A549 (cell line): ENCODE results near the gene TMEM128. TPM values are rescaled to one million over a fixed set of nuclear protein-coding genes. Genes with fewer than 3 reads are reported as not detected.

Source experiments
- ATAC-seq, 2 experiments: fragments of 200-7000 bp in 1 of 2; fragments of >200 bp in 1 of 2; cut with Nextera tagmentation in 1 of 2; cut with Tn5 transposase in 1 of 2; 3 replicates each; pipeline versions ENCODE4 v1.8.0 to v1.9.1; 2018 to 2020; ENCODE audit warnings: mild to moderate bottlenecking in 1 of 2, moderate library complexity in 1 of 2
- CTCF ChIA-PET: fragments of 300-600 bp; sonication (Branson Sonifier 250); formaldehyde crosslinking; extraction: SDS; loops from one replicate; lab custom pipeline; 2021; ENCODE audit warnings: antibody characterized with exemption, inconsistent platforms; lab: Yijun Ruan, JAX
- POLR2A ChIA-PET: fragments of 350-600 bp; formaldehyde crosslinking; extraction: SDS; loops from one replicate; lab custom pipeline; 2021; ENCODE audit warnings: antibody characterized with exemption, inconsistent platforms; lab: Yijun Ruan, JAX
- DNase-seq, 2 experiments: peaks; one replicate each; pipeline versions ENCODE4 v3.0.0 to v3.0.0-alpha.2; 2011 to 2016; ENCODE audit warnings: low read depth in 1 of 2, low spot score in 1 of 2
- FAIRE-seq: peaks from 2 replicates; lab custom pipeline; 2011; peaks lifted over from hg19 to GRCh38; lab: Jason Lieb, UNC
- H3K27ac ChIP-seq, 2 experiments: fragments of >200 bp; sonication (Bioruptor Twin); formaldehyde crosslinking; 3 replicates each; pipeline ENCODE4 v1.5.1; 2016 to 2017
- H3K4me1 ChIP-seq: fragments of >200 bp; sonication (Bioruptor Twin); formaldehyde crosslinking; 3 replicates; pipeline ENCODE4 v1.6.1; 2016
- H3K4me2 ChIP-seq: fragments of >200 bp; sonication (Bioruptor Twin); formaldehyde crosslinking; 3 replicates; pipeline ENCODE4 v1.6.1; 2016
- H3K4me3 ChIP-seq: fragments of >200 bp; sonication (Bioruptor Twin); formaldehyde crosslinking; 3 replicates; pipeline ENCODE4 v1.5.1; 2016
- H3K9me3 ChIP-seq: fragments of >200 bp; sonication (Bioruptor Twin); formaldehyde crosslinking; 3 replicates; pipeline ENCODE4 v1.6.1; 2016
- BCL3 ChIP-seq: fragments of >200 bp; sonication (Bioruptor Twin); formaldehyde crosslinking; IDR thresholded peaks from 3 replicates; pipeline ENCODE4 v1.6.1; 2016
- BHLHE40 ChIP-seq: IDR thresholded peaks from 2 replicates; pipeline ENCODE4 v1.6.1; 2012; ENCODE audit warnings: low read depth, low read length, inconsistent platforms
- CBX2 ChIP-seq: fragments of 200-600 bp; sonication (generic); IDR thresholded peaks from 2 replicates; pipeline ENCODE4 v1.6.1; 2016; ENCODE audit warnings: low read depth, mild to moderate bottlenecking, borderline replicate concordance
- CEBPB ChIP-seq, 2 experiments: fragments of >200 bp in 1 of 2; sonication (Bioruptor Twin) in 1 of 2; formaldehyde crosslinking in 1 of 2; IDR thresholded peaks; 2 replicates each; pipeline ENCODE4 v1.6.1; 2012 to 2016
- CHD4 ChIP-seq: fragments of 200-600 bp; sonication (generic); IDR thresholded peaks from 2 replicates; pipeline ENCODE4 v1.6.1; 2016; ENCODE audit warnings: antibody characterized with exemption, mild to moderate bottlenecking, borderline replicate concordance
- E2F6 ChIP-seq: IDR thresholded peaks from 2 replicates; pipeline ENCODE4 v1.6.1; 2012; ENCODE audit warnings: low read depth, borderline replicate concordance
- ELK1 ChIP-seq: fragments of 150-350 bp; IDR thresholded peaks from 2 replicates; pipeline ENCODE4 v1.6.1; 2014; ENCODE audit warnings: low read depth, mild to moderate bottlenecking, low read length
- FOSL2 ChIP-seq, 2 experiments: fragments of 450-650 bp in 1 of 2; fragments of >200 bp in 1 of 2; sonication (Bioruptor Twin) in 1 of 2; formaldehyde crosslinking; IDR thresholded peaks; 2 replicates each; pipeline versions ENCODE4 v1.5.0 to v1.6.1; 2016 to 2020; ENCODE audit warnings: mild to moderate bottlenecking in 1 of 2, moderate library complexity in 1 of 2
- GATA3 ChIP-seq: IDR thresholded peaks from 2 replicates; pipeline ENCODE4 v1.6.1; 2012; ENCODE audit warnings: borderline replicate concordance
- HES2 ChIP-seq: fragments of >200 bp; sonication (Bioruptor Twin); formaldehyde crosslinking; IDR thresholded peaks from 2 replicates; pipeline ENCODE4 v1.6.1; 2016
- HOXA7 ChIP-seq: fragments of 250-450 bp; sonication (Bioruptor Pico); IDR thresholded peaks from 2 replicates; pipeline ENCODE4 v1.5.0; 2020; ENCODE audit warnings: mild to moderate bottlenecking, moderate library complexity
- HOXB13 ChIP-seq: fragments of 250-450 bp; sonication (Bioruptor Pico); IDR thresholded peaks from 2 replicates; pipeline ENCODE4 v1.5.0; 2020; ENCODE audit warnings: low read depth, mild to moderate bottlenecking, moderate library complexity
- KDM1A ChIP-seq: fragments of 200-600 bp; sonication (generic); IDR thresholded peaks from 2 replicates; pipeline ENCODE4 v1.6.1; 2016; ENCODE audit warnings: low read depth, mild to moderate bottlenecking
- MYC ChIP-seq: IDR thresholded peaks from 2 replicates; pipeline ENCODE4 v1.6.1; 2012; ENCODE audit warnings: mild to moderate bottlenecking, inconsistent platforms, low read length, improper control_type of control experiment, borderline replicate concordance
- NFE2L2 ChIP-seq: fragments of 150-350 bp; conservative IDR thresholded peaks from 2 replicates; pipeline ENCODE4 v1.6.1; 2014; ENCODE audit warnings: low read length
- NR3C1 ChIP-seq: fragments of >200 bp; sonication (Bioruptor Twin); formaldehyde crosslinking; IDR thresholded peaks from 3 replicates; pipeline ENCODE4 v1.6.1; 2017
- PBX3 ChIP-seq: IDR thresholded peaks from 2 replicates; pipeline ENCODE4 v1.6.1; 2012
- POLR2A ChIP-seq: IDR thresholded peaks from 2 replicates; pipeline ENCODE4 v1.6.1; 2012; ENCODE audit warnings: mild to moderate bottlenecking, low read length
- RAD21 ChIP-seq, 2 experiments: fragments of >200 bp in 1 of 2; sonication (Bioruptor Twin) in 1 of 2; formaldehyde crosslinking in 1 of 2; IDR thresholded peaks in 1 of 2; conservative IDR thresholded peaks in 1 of 2; 2 replicates in 1 of 2; 3 replicates in 1 of 2; pipeline ENCODE4 v1.6.1; 2012 to 2018; ENCODE audit warnings: inconsistent platforms in 1 of 2
- RARB ChIP-seq: fragments of 250-450 bp; sonication (Bioruptor Pico); IDR thresholded peaks from 2 replicates; pipeline ENCODE4 v1.8.0; 2021; ENCODE audit warnings: mild to moderate bottlenecking, moderate library complexity
- RFX5 ChIP-seq: fragments of 450-650 bp; IDR thresholded peaks from 2 replicates; pipeline ENCODE4 v1.7.1; 2014; ENCODE audit warnings: antibody characterized with exemption, mild to moderate bottlenecking, moderate library complexity
- RNF2 ChIP-seq: fragments of 200-600 bp; sonication (generic); IDR thresholded peaks from 2 replicates; pipeline ENCODE4 v1.6.1; 2016; ENCODE audit warnings: low read depth, mild to moderate bottlenecking, antibody characterized with exemption, moderate library complexity, borderline replicate concordance
- SMC3 ChIP-seq: fragments of >200 bp; sonication (Bioruptor Twin); formaldehyde crosslinking; IDR thresholded peaks from 3 replicates; pipeline ENCODE4 v1.6.1; 2018; ENCODE audit warnings: inconsistent platforms
- TFCP2L1 ChIP-seq: fragments of 250-450 bp; sonication (Bioruptor Pico); IDR thresholded peaks from 2 replicates; pipeline ENCODE4 v1.5.0; 2021; ENCODE audit warnings: mild to moderate bottlenecking
- ZFP36 ChIP-seq: fragments of 450-650 bp; IDR thresholded peaks from 2 replicates; pipeline ENCODE4 v1.6.1; 2014; ENCODE audit warnings: borderline replicate concordance; ENCODE audit not compliant: partially characterized antibody
- ZNF302 ChIP-seq: fragments of 250-450 bp; sonication (Bioruptor Pico); IDR thresholded peaks from 2 replicates; pipeline ENCODE4 v1.9.0; 2021; ENCODE audit warnings: inconsistent platforms, mild to moderate bottlenecking, moderate library complexity
- ZSCAN20 ChIP-seq: fragments of 250-450 bp; sonication (Bioruptor Pico); IDR thresholded peaks from 2 replicates; pipeline ENCODE4 v1.8.0; 2022; ENCODE audit warnings: mild to moderate bottlenecking, moderate library complexity
- WGBS: methylation state at CpG from one replicate; pipeline ENCODE4 v1.1.6; 2017; ENCODE audit errors: missing lambda C conversion rate; 5-methylcytosine and 5-hydroxymethylcytosine counted together
- polyA plus RNA-seq, 4 experiments: library from polyadenylated mRNA; depleted of rRNA in 3 of 4; stranded (reverse); fragments of >200 nt; fragmentation: RNase III in 1 of 4; extraction: RNeasy Plus Mini Kit Qiagen cat#74134 plus additional on column Dnase treatment in 1 of 4; gene quantifications; 2 replicates in 3 of 4; 3 replicates in 1 of 4; pipeline ENCODE4 v1.2.3, GENCODE V29; 2011 to 2017

Gene TMEM128
- polyA plus RNA-seq, 2 of the 4 experiments (the other 2 are of a cell fraction), result 13.9 to 29.1 TPM

GRCh38 chr4:4288098-4288497, 40.1 kb upstream of the TMEM128 start:
- peaks cover 21% of the 10 kb centered on the region; the same call in 2 of the 3 replicates for H3K4me1 ChIP-seq
- H3K4me2 ChIP-seq, result peak overlapping the region; percentile 98; the same call in 2 of the 3 replicates
- no peak overlapping the region for H3K4me3 ChIP-seq
- CTCF ChIA-PET, result interaction anchor here (0.9 kb wide), 1 partner anchor 28 kb away, joined by 3 read pairs; no protein-coding TSS in a partner anchor
- POLR2A ChIA-PET, result no interaction called here
- no peak for DNase-seq
- no peak for FAIRE-seq
- no peaks in the 10 kb centered on the region for H3K9me3 ChIP-seq
- no peak for ATAC-seq
- H3K27ac ChIP-seq, result no peak overlapping the region
- TF ChIP-seq RAD21 (conservative IDR thresholded peaks at IDR 0.05 in 1 of 2, IDR thresholded peaks at IDR 0.05 in 1 of 2), result no peak
- TF ChIP-seq HOXA7 (CRISPR knock-in tag), result no peak
- TF ChIP-seq MYC, result no peak
- TF ChIP-seq ZFP36, result no peak
- TF ChIP-seq BHLHE40, result no peak
- no peak for TF ChIP-seq ZSCAN20
- TF ChIP-seq HES2, result no peak
- no peak for TF ChIP-seq SMC3
- TF ChIP-seq CEBPB (IDR thresholded peaks at IDR 0.05), result no peak
- no peak for TF ChIP-seq GATA3
- TF ChIP-seq BCL3, result no peak
- TF ChIP-seq NR3C1, result no peak
- TF ChIP-seq RFX5, result no peak
- no peak for TF ChIP-seq E2F6
- no peak for TF ChIP-seq CHD4
- no peak for TF ChIP-seq RARB (CRISPR knock-in tag)
- TF ChIP-seq KDM1A, result no peak
- no peak for TF ChIP-seq POLR2A
- TF ChIP-seq TFCP2L1 (CRISPR knock-in tag), result no peak
- TF ChIP-seq FOSL2 (IDR thresholded peaks at IDR 0.05), result no peak
- TF ChIP-seq FOSL2 (CRISPR knock-in tag; IDR thresholded peaks at IDR 0.05), result no peak
- TF ChIP-seq, all 56 proteins: peak for 0

- TF ChIP-seq NFE2L2 (no peak), CBX2 (no peak), KDM1A (no peak), HES2 (no peak), RFX5 (no peak), MYC (no peak), NR3C1 (no peak), RARB (CRISPR knock-in tag) (no peak), RNF2 (no peak), ELK1 (no peak), PBX3 (no peak), HOXB13 (no peak), ZNF302 (no peak), ZFP36 (no peak)
- ChIA-PET CTCF (interaction anchor here (0.6 kb wide), 1 partner anchor 51 kb away, joined by 4 read pairs; no protein-coding TSS in a partner anchor), POLR2A (no interaction called here)
- Histone ChIP-seq H3K9me3 (no peaks in the 10 kb centered on the region), H3K4me1 (peaks cover 21% of the 10 kb centered on the region; the same call in 2 of the 3 replicates), H3K4me3 (no peak overlapping the region), H3K4me2 (peak overlapping the region; percentile 33; the same call in 1 of the 3 replicates), H3K27ac (no peak overlapping the region)
- DNase-seq (peak in 1 of 2 experiments; percentile 19), ATAC-seq (no peak), FAIRE-seq (no peak)
- 57% methylated on average over 6 of the region's 11 CpGs for WGBS
Measured at GRCh38 chr4:4284827-4285618, 37.0 kb upstream of the TMEM128 start.
